COLO829 (cell line): ENCODE data around the gene CSMD2.

Experiments used
- DNase-seq: peaks from one replicate; pipeline ENCODE4 v3.0.0; 2012; ENCODE audit warnings: low spot score

Gene CSMD2

DNA sequence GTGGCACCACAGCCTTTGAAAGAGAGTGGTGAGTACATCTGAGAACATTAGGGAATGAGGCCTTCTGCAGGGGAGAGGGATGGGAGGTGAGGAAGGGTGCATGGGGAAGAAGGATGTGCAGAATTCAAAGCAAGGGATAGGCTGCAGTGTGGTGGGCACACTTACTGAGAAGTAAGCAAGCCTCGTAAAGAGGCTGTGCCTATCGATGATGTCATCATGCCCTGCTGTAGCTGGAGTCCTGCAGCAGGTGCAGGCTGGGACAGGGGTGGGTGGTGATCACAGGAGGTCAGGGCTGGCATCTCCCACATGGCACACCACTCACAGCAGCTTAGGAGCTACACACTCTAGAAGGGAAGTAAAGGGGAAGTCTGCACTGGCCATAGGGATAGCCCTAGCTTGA lies 676.4 kb downstream of the CSMD2 start:
- no peak for DNase-seq

DNA sequence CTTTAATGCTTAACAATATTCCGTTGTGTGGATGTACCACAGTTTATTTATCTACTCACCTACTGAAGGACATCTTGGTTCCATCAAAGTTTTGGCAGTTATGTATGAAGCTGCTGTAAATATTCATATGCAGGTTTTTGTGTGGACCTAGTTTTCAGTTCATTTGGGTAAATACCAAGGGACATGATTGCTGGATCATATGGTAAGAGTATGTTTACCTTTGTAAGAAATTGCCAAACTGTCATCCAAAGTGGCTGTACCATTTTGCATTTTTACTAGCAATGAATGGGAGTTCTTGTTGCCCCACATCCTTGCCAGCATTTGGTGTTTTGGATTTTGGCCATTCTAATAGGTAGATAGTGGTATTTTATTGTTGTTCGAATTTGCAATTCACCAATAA lies 682.6 kb downstream of the CSMD2 start:
- DNase-seq = no peak

DNA sequence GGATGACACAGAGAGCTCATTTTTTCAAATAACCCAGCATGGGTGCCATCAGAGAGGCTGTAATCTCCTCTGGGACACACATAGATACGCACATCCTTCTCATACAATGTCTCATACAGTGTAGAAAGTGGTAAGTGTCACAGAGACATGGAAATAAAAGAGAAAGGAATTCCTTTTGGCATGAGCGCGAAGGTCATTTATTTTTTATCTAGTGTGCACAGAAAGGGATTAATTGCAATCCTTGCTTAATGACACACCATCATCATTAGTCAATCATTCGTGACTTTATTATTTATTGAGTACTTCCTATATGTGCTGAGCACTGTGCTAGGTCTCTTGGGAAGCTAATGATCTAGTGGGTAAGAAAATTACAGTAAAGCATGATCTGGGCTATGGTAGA lies 687.6 kb downstream of the CSMD2 start:
- DNase-seq = no peak

DNA sequence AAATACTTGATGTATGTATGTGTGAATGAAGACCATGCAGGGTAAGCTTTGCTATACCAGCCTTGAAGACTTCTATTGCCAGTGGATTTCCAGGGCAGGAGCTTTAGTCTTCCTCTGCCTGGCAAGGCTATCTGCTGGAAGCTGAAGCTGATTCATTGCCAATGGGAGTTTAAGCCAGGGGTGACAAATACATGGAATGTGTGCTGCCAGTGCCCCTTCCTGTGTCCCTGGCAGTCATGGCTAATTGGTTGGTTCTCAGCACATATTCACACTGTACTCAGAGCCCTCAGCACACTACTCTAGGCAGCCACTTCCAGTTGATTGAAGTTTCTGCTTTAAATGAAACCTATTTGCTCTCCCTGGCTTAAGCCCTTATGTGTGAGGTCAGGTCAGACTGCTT lies 691.1 kb downstream of the CSMD2 start:
- no peak for DNase-seq

DNA sequence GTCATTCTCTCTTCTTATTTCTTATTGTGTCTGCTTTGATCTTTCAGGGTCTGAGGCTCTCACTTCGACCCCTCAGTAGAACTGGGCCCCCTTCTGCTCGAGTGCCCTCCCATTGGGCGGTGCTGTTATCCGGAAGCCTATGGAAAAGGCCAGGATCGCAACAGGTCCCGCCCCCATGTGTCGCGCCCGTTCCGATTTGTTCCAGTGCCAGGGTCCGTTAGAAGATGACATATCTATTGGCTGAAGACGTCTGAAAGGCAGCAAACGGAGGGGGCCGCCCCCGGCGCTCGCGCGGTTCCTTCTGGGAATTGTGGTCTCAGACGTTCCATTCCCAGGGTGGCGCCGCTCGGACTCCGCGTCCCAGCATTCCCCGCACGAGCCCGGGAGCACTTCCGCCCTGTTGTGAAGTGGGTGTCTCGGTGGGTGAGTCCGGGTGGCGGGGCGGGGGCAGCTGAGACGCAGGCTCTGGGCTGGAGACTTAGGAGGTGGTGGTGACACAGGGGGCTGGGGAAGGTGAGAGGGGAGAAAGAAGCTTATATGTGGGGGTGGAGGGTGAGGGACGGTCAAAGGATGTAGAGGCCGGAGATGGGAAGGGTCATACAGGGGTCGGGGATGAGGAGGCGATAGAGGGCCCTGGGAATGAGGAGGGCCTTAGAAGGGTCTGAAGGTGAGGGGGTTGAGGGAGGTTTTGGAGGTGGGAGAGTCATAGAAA lies 692.6 kb downstream of the CSMD2 start, which contains the start of gene ZSCAN20:
Gene ZSCAN20, plus strand, starts transcription at position 377 of the 712 bp plus-strand sequence. CDS start 6,644 bp downstream, outside the sequence.
- DNase-seq = peak; percentile 97

DNA sequence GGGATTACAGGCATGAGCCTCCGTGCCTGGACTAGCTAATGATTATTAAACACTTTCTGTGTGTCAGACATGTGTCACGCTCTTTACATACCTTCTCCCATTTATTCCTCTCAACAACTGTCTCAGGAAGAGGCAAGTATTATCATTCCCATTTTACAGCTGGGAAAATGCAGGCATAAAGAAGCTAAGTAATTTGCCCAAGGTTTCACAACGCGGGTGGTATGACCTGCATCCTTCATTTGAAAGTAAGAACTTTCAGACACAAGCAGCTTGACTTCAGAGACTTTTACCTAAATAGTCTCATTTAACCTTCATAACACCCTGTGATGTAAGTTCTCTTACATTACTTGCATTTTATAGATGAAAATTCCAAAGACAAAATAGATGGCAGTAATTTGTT lies 693.6 kb downstream of the CSMD2 start:
- no peak for DNase-seq

DNA sequence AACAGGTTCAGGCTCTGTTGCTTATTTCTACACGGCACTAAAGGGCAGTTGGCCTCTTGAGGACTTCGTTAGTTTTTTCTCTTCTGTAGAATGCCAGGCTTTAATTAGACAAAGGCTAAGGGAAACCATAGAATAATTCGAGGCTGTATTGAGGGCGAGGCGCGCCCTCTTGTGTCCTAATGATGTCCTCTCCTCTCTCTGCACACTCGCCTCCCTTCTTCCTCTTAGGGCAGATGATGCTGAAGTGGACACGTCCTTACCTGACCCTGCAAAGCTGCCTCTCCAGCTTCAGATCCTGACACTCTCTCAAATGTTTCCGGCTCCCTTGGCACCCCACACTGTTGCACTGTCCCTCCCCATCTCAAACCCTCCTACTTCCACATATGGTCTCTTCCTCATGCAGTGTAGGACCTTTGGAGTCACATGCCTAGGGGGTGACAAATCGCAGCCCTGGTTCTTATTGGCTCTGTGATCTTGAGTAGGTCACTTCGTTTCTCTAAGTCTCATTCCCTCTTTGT lies 694.5 kb downstream of the CSMD2 start:
- peak; percentile 95 for DNase-seq

DNA sequence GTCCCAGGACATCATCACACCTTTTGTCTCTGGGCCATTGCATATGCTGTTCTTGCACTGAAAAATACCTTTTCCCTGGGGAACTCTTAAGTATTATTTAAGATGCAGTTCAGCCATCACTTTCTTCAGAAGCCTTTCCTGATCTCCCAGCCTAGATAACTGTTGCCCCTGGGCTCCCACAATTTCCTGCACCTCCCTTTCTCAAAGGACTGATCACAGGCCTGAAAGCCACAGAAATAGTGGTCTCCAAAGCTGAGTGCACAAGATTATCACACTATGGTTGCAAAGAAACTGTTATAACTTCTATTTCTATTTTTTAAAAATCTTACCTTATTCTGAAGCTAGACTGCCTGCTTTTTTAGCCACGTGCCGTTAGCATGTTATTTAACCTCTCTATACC lies 695.3 kb downstream of the CSMD2 start:
- DNase-seq = no peak

DNA sequence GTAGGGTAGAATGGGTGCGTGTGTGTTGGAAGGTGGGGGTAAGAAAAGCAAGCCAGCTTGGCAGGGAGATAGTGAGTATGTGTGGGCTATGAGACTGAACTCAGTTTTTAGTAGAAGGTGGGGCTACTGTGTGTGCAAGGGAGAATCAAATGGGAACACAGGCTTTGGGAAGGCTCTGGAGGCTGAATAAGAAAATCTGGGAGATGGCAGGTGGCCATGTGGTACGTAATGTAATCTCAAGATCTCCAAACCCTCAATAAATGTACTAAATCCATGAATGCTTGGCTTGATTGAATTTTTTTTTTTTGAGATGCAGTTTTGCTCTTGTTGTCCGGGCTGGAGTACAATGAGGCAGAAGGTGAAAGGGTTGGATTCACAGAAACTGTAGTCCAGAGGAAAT lies 696.1 kb downstream of the CSMD2 start:
- DNase-seq = no peak

DNA sequence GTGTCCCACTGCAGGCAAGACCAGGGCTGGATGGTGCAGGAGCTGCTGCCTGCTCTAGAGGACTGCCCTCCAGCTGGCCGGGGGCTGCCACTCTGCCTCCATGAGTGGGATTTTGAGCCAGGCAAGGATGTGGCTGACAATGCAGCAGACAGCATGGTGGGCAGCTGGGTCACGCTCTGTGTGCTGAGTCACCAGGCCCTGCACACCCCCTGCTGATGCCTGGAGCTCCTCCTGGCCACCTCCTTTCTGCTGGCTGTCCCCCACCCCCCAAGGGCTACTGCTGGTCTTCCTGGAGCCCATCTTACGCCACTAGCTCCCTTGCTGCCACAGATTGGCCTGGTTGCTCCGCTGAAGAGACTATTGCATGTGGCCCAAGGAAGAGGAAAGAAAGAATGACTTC lies 696.5 kb downstream of the CSMD2 start:
- DNase-seq = no peak

DNA sequence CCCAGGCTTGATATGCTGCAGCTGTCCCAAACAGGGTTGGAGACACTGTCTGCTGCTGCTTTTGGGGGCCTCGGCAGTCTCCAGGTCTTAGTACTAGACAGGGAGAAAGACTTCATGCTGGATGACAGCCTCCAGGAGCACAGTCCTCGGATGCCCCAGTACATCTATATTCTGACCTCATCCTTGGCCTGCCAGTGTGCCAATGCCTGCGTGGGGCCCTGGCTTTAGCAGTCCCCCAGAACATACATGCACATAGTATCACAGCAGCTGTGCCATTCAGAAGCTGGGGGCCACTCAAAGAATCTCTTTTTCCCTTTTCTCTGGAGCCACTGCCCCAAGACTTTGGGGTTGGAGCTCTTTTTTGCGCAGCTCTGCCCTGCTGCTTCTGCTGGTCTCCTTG lies 697.0 kb downstream of the CSMD2 start:
- no peak for DNase-seq

DNA sequence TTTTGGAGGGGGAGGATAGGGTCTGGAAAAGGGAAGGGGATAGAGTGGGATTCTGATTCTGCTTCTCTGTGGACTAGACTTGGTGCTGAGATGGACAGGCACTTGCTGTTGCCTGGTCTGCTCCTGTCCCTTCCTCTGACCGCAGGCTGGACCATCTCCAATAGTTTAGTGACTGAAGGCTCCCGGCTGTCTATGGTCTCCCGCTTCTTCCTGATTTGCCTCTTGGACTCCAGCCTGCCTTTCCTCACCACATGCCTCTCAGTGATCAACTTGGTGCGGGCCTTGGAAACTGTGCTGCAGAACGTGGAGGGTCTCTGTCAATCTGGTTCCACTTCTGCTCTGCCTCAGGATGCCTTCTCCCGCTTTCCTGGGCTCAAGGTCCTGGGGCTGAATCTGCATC lies 698.9 kb downstream of the CSMD2 start:
- no peak for DNase-seq

DNA sequence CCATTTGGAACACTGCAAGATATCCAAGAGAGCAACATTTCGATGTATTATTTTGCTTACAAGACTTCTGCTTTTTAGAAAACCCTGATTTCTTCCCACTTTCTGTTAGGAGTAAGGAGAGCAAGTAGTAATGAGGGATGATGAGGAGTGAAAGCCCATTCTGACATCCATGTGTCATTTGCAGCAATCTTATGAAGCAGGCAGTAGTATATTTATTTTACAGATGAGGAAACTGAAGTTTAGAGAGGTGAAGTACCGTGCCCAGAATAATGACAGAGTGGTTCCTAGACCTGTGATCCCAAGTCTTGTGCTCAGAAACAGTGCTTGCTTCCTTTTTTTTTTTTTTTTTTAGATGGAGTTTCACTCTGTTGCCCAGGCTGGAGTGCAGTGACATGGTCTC lies 699.7 kb downstream of the CSMD2 start:
- no peak for DNase-seq

DNA sequence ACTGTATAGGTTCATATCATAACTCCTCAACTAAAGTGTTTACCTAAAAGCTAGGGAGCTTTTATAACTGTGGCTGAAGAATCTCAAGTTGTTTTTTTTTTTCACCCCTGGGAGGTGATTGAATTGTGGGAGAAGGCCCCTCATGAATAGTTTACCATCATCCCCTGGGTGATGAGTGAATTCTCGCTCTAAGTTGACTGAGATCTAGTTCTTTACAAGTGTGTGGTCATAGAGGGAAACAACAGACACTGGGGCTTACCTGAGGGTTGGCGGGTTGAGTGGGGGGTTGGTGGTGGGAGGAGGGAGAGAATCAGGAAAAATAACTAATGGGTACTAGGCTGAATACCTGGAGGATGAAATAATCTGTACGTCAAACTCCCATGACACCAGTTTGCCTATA lies 700.5 kb downstream of the CSMD2 start:
- no peak for DNase-seq
